Kidney glomerular epithelial cell (primary cell): ENCODE measurements around the gene EEPD1.
A peak's percentile ranks its signal among the peaks of the same experiment; 100 is the strongest.

ENCODE experiments used
- DNase-seq: peaks from one replicate; lab custom pipeline; 2025; lab: John Stamatoyannopoulos, UW

Gene EEPD1

GRCh38 chr7:36299223-36299774 is 146.2 kb downstream of the EEPD1 start:
- DNase-seq: no peak

GRCh38 chr7:36299823-36300341 is 146.8 kb downstream of the EEPD1 start:
- DNase-seq: no peak

GRCh38 chr7:36300696-36301350 is 147.8 kb downstream of the EEPD1 start:
- no peak for DNase-seq

GRCh38 chr7:36301914-36302771 is 149.1 kb downstream of the EEPD1 start:
- DNase-seq: peak; percentile 40

GRCh38 chr7:36303202-36304098 is 150.4 kb downstream of the EEPD1 start:
- DNase-seq: peak; percentile 38

- no peak for DNase-seq
Observed at GRCh38 chr7:36304099-36304425, 151.0 kb downstream of the EEPD1 start.

GRCh38 chr7:36305226-36305625 is 152.2 kb downstream of the EEPD1 start:
- no peak for DNase-seq

- DNase-seq: no peak
Observed at GRCh38 chr7:36305648-36306047, 152.6 kb downstream of the EEPD1 start.

- DNase-seq: no peak
Observed at GRCh38 chr7:36306222-36306621, 153.2 kb downstream of the EEPD1 start.

- no peak for DNase-seq
Observed at GRCh38 chr7:36306722-36307121, 153.7 kb downstream of the EEPD1 start.

- DNase-seq: no peak
Observed at GRCh38 chr7:36308031-36308430, 155.0 kb downstream of the EEPD1 start.

- no peak for DNase-seq
Observed at GRCh38 chr7:36309301-36309700, 156.2 kb downstream of the EEPD1 start.

GRCh38 chr7:36309716-36310115 is 156.7 kb downstream of the EEPD1 start:
- DNase-seq: no peak

GRCh38 chr7:36310897-36311296 is 157.8 kb downstream of the EEPD1 start:
- no peak for DNase-seq

- DNase-seq: no peak
Observed at GRCh38 chr7:36311539-36311938, 158.5 kb downstream of the EEPD1 start.

GRCh38 chr7:36312064-36312914 is 159.2 kb downstream of the EEPD1 start:
- no peak for DNase-seq

- no peak for DNase-seq
Observed at GRCh38 chr7:36312915-36313334, 159.9 kb downstream of the EEPD1 start.

GRCh38 chr7:36313607-36314006 is 160.6 kb downstream of the EEPD1 start:
- no peak for DNase-seq

- no peak for DNase-seq
Observed at GRCh38 chr7:36314491-36314890, 161.4 kb downstream of the EEPD1 start.

GRCh38 chr7:36315309-36315944 is 162.4 kb downstream of the EEPD1 start:
- no peak for DNase-seq

- no peak for DNase-seq
Observed at GRCh38 chr7:36316319-36316718, 163.3 kb downstream of the EEPD1 start.
